Measurements from ENCODE around the gene CHD5. TPM values are rescaled to one million over a fixed set of nuclear protein-coding genes. Genes with fewer than 3 reads are reported as not detected.
"Not testable (repeated sequence)": the region's sequence is repeated elsewhere in the genome, so short reads cannot be mapped to it uniquely, and the experiment has no call there.

CHD5 gene
- polyA plus RNA-seq, 5 donors = 0.07 to 0.31 (median 0.21) TPM

GRCh38 chr1:6086358-6086757 is 93.8 kb downstream of the CHD5 start:
- DNase-seq = no peak

GRCh38 chr1:6085666-6086065 is 94.5 kb downstream of the CHD5 start:
- DNase-seq = no peak

- no peak for DNase-seq
Measured at GRCh38 chr1:6084781-6085495, 95.2 kb downstream of the CHD5 start.

DNA sequence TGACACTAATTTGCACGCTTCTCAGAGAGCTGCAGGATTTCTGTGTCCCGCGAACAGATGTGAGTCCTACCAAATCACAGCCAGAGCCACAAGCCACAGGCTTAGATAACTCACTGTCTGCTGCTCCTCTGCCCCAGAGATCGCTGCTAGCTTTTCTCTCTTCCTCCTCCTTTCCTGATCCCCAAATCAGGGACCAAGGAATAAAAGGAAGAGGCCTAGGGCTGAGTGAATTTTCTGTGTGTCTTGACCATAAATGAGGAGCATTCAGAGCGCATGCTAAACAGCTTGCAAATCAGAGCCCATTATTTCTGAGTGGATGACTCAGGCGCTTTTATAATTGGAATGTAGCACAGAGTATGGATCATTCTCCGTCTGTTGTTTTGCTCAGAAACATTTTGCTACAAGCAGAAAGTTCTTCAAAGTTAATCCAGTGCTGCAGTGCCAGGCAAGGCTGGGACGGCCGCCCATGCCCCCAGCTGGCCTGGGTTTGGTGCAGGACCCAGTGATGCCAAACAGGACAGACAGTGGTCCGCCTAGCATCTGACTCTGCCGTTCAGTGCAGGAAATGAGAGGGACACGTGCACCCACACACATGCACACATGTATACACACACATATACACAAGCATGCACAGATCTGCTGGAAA is 96.2 kb downstream of the CHD5 start:
- DNase-seq = no peak

DNA sequence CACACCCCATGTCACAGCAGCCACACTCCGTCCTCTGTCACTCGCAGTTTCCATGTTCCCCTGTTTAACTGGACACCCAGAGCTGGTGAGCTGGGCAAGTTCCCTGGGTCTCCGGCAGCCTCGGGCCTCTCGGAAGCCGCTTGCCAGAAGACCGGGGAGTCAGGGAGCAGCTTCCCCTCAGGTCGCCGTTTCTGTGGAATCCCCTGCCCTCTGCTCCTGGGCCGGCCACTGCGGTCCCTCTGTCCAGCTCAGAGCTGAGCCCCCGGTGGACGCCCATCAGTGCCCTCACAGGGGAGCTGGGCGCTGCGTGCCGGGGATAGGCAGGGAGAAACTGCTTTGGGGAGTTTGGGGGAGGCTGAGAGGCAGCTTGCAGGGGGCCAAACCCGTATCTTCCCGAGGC is 96.7 kb downstream of the CHD5 start:
- DNase-seq = no peak

DNA sequence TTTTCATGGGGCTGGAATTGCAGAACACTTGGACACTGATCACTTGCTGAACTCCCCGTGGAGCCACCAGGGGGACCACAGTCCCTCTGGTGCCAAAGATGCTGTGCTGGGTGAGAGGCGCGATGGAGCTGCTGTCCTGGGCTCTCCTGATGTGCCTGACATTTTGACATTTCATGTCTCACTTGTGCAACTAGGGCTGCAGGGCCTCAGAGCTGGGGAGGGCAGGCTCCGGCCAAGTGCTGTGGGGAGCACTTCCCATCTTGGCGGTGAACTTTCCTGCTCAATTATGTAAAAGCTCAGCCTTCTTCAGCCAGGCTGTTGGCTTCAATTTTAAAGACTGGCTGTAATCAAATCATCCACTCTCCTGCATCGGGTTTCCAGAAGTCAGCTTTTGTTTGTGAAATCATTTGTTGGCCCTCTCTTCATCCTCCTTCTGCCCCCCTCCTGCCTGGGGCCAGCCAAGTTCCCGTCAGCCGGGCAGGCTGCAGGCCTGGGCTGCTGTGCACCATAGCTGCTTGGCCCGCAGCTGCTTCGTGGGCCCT is 97.6 kb downstream of the CHD5 start:
- DNase-seq = peak; percentile 65 to 73

- DNase-seq = no peak
Measured at GRCh38 chr1:6081901-6082300, 98.2 kb downstream of the CHD5 start.

GRCh38 chr1:6080469-6080868 is 99.7 kb downstream of the CHD5 start:
- DNase-seq = no peak

DNA sequence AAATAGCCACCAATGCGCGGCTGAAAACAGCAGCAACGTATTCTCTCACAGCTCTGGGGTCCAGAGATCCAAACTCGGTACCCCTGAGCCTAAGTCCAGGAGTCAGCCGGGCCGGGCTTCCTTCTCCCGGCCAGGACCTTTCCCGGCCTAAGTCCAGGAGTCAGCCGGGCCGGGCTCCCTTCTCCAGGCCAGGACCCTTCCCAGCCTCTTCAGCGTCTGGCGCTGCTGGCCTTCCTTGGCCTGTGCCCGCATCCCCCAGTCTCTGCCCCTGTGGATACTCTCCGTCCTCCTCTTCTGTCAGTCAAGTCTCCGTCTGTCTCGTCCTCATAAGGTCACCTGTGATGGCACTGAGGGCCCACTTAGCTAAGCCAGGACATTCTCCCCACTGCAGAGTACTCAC is 102.2 kb downstream of the CHD5 start:
- no peak for DNase-seq

DNA sequence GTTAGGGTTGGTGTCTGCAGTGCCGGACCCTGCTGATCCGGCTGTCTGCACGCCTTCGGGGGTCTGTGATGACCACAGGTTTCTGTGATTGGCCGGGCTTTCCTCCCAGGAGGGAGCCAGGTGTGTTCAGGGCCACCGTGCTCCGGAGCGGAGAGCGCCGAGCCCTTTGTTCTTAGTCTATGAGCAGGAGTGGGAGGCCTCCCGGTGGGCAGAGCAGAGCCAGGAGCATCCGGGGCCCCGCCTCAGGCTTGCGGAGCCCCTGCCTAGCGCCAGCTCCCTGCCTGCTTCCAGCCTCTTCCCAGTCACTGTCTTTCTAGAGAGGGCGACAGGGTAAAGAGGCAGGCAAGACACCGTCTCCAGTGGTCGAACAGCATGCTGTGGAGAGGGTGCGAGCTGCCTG is 102.6 kb downstream of the CHD5 start:
- DNase-seq = no peak

DNA sequence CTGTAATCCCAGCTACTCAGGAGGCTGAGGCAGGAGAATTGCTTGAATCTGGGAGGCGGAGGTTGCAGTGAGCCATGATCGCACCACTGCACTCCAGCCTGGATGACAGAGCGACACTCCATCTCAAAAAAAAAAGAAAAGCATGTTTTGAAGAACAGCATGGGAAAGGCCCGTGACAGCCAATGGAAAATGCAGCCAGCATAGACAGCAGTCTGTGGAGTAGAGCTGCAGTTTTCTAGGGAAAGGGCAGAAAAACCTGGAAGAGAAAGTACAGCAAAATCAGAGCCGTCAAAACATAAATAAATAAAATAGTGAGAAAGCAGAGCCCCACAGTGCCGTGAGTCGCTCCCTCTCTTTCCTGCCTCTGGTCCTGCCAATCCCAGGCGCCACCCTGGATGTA is 103.1 kb downstream of the CHD5 start:
- not testable (repeated sequence) for DNase-seq

DNA sequence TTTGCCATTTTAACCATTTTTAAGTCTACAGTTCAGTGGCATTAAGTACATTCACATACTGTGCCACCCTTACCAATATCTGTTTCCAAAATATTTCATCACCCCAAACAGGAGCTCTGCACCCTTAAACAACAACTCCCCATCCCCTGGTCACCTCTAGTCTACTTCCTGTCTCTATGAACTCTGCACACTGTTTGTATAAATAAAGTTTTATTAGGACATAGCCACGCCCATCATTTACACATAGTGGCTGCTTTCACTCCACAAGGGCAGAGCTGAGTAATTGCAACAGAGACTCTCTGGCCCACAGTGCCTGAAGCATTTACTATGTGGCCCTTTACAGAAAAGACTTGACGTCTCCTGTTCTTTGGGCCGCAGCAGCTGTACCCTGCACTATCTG is 104.4 kb downstream of the CHD5 start:
- no peak for DNase-seq

GRCh38 chr1:6074192-6074901 is 105.8 kb downstream of the CHD5 start:
- DNase-seq = no peak

DNA sequence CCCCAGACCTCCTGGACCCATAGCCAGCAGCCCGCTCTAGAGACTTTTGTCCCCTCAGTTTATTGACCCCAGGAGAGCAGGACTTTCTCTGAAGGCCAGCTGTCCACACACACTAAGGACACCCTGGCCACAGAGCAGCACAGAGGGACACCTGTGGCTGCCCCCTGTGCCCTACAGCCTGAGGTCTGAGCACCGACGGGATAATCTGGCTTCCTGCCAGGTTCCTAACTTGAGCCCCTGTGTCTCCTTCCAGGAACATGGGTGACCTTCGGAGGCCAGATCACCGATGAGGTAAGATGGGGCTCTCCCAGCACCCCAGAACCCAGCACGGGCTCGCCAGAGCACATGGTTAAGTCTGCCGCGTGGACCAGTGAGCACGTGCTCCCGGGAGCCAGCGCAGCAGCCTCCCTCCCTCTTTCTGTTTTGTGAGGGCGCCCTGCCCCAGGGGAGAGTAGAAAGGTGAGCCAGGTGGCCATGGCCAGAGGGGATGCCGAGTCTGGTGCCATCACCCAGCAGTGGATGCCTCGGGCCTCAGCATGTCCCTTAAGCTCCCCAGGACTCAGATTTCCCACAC is 106.6 kb downstream of the CHD5 start:
- DNase-seq = no peak

DNA sequence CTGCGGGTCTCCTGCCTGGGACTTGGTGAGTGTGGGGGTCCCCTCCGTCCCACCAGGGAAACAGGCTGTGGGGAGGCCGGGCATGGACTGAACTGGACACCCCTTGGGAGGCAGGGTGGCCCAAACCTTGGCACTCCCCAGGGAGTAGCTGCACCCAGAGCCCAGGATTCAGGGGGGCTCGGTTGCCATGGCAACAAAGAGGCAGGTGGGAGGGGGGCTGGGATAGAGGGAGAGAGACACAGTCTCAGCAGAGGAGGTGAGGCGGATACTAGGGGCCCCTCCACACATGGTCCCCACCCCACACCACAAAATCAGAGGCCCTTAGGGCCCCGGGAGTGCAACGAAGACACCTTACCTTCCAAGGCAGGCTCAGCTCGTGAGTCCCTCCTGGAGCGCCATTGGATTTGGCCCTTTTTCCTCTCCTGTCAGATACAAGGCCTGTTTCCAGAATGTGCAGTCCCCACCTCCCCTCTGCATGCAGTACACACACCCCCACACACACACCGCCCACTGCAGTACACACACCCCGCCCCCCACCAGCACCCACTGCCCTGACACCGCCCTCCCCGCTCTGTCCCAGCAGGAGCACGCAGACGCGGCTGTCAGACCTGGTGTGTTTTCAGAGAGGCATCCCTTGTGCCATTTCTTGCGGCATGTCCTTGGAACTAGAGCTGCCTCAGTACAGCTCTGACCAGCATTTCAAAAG is 107.2 kb downstream of the CHD5 start:
- no peak for DNase-seq

GRCh38 chr1:6071219-6071618 is 108.9 kb downstream of the CHD5 start:
- DNase-seq = no peak

- no peak for DNase-seq
Measured at GRCh38 chr1:6070450-6070974, 109.6 kb downstream of the CHD5 start.

- no peak for DNase-seq
Measured at GRCh38 chr1:6069573-6069972, 110.5 kb downstream of the CHD5 start.

DNA sequence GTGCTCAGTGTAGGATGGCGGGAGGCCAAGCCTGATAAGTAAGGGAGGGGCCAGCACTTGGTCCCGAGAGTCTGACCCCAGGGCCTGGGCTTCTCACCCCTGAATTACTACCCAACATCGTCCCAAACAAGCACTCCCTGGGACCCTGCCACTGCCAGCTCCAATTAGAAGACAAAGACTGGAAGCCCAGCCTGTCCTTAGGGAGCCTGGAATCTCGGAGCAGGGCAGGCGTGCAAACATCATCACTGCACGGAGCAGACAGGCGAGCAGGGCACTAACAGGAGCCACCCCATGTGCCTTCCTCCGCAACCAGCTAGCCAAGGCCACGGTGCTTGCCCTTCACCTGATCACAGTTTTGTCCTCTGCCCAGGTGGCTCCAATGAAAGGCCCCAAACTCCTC is 111.2 kb downstream of the CHD5 start:
- DNase-seq = no peak

DNA sequence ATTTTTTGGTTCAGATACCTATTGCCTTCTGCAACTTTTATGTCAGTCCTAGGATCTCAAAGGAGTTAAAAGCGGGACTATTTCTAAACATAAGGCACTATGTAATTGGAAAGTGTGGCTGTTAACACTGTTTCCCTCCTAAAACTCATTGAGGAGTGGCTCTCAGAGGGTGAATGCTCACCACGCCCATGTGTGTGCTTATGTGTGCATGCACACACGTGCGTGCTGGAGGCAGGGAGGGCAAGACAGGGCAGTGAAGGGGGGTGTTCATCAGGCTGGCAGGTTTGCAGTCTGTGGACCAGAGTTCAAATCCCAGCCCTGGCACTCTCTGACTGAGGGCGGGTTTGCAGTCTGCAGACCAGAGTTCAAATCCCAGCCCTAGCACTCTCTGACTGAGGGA is 112.0 kb downstream of the CHD5 start:
- DNase-seq = no peak

GRCh38 chr1:6066680-6067079 is 113.4 kb downstream of the CHD5 start:
- DNase-seq = no peak
